ENCODE results near the gene FER.

GRCh38 chr5:109186759-109187158 is 439.1 kb downstream of the FER start:
- TF ChIP-seq POLR2A (IDR thresholded peaks at IDR 0.05), result no peak
- TF ChIP-seq, protein P1, sequence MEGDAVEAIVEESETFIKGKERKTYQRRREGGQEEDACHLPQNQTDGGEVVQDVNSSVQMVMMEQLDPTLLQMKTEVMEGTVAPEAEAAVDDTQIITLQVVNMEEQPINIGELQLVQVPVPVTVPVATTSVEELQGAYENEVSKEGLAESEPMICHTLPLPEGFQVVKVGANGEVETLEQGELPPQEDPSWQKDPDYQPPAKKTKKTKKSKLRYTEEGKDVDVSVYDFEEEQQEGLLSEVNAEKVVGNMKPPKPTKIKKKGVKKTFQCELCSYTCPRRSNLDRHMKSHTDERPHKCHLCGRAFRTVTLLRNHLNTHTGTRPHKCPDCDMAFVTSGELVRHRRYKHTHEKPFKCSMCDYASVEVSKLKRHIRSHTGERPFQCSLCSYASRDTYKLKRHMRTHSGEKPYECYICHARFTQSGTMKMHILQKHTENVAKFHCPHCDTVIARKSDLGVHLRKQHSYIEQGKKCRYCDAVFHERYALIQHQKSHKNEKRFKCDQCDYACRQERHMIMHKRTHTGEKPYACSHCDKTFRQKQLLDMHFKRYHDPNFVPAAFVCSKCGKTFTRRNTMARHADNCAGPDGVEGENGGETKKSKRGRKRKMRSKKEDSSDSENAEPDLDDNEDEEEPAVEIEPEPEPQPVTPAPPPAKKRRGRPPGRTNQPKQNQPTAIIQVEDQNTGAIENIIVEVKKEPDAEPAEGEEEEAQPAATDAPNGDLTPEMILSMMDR (IDR thresholded peaks at IDR 0.05 in 4 of 5, conservative IDR thresholded peaks at IDR 0.05 in 1 of 5), result no peak

Measured in gastrocnemius medialis (tissue), 4 donors.